Measurements from ENCODE around the gene SLC23A1.

The SLC23A1 gene

GRCh38 chr5:139394123-139394653 is 11.1 kb upstream of the SLC23A1 start:
- TF ChIP-seq CEBPB (IDR thresholded peaks at IDR 0.05) (no peak), EGR1 (IDR thresholded peaks at IDR 0.05) (no peak), RAD21 (IDR thresholded peaks at IDR 0.05; ENCODE audit: low read depth) (no peak), TCF12 (IDR thresholded peaks at IDR 0.05; ENCODE audit: low read depth) (no peak), YY1 (IDR thresholded peaks at IDR 0.05; ENCODE audit: low read depth) (no peak), TAF1 (IDR thresholded peaks at IDR 0.05; ENCODE audit: low read depth) (no peak), MAX (IDR thresholded peaks at IDR 0.05) (no peak), ZBTB7A (IDR thresholded peaks at IDR 0.05; ENCODE audit: low read depth) (no peak), EP300 (IDR thresholded peaks at IDR 0.05; ENCODE audit: borderline replicate concordance) (no peak), REST (IDR thresholded peaks at IDR 0.05; ENCODE audit: low read depth) (no peak), NFIC (IDR thresholded peaks at IDR 0.05) (no peak)

- TF ChIP-seq FOXM1 (IDR thresholded peaks at IDR 0.05; ENCODE audit: borderline replicate concordance, low read depth) (no peak), YY1 (IDR thresholded peaks at IDR 0.05; ENCODE audit: low read depth) (no peak), EGR1 (IDR thresholded peaks at IDR 0.05) (no peak), MAX (IDR thresholded peaks at IDR 0.05) (no peak), CREB1 (IDR thresholded peaks at IDR 0.05; ENCODE audit: low read depth) (no peak), NFIC (IDR thresholded peaks at IDR 0.05) (no peak), TAF1 (IDR thresholded peaks at IDR 0.05; ENCODE audit: low read depth) (no peak), REST (IDR thresholded peaks at IDR 0.05; ENCODE audit: low read depth) (no peak), TEAD4 (IDR thresholded peaks at IDR 0.05) (no peak), RAD21 (IDR thresholded peaks at IDR 0.05; ENCODE audit: low read depth) (no peak), CEBPB (IDR thresholded peaks at IDR 0.05) (no peak), EP300 (IDR thresholded peaks at IDR 0.05; ENCODE audit: borderline replicate concordance) (no peak)
These were observed 10.5 kb upstream of the SLC23A1 start for GRCh38 chr5:139393497-139394122.

GRCh38 chr5:139392678-139393496 is 9.8 kb upstream of the SLC23A1 start:
- TF ChIP-seq RAD21 (IDR thresholded peaks at IDR 0.05; ENCODE audit: low read depth) (no peak), NFIC (IDR thresholded peaks at IDR 0.05) (no peak), MAX (IDR thresholded peaks at IDR 0.05) (no peak), EP300 (IDR thresholded peaks at IDR 0.05; ENCODE audit: borderline replicate concordance) (no peak), CEBPB (IDR thresholded peaks at IDR 0.05) (no peak), YY1 (IDR thresholded peaks at IDR 0.05; ENCODE audit: low read depth) (no peak), TEAD4 (IDR thresholded peaks at IDR 0.05) (no peak), TCF12 (IDR thresholded peaks at IDR 0.05; ENCODE audit: low read depth) (no peak)

- TF ChIP-seq REST (IDR thresholded peaks at IDR 0.05; ENCODE audit: low read depth) = no peak
- no peak for TF ChIP-seq FOXM1 (IDR thresholded peaks at IDR 0.05; ENCODE audit: borderline replicate concordance, low read depth)
- TF ChIP-seq EP300 (IDR thresholded peaks at IDR 0.05; ENCODE audit: borderline replicate concordance) = no peak
- no peak for TF ChIP-seq TCF12 (IDR thresholded peaks at IDR 0.05; ENCODE audit: low read depth)
- no peak for TF ChIP-seq RAD21 (IDR thresholded peaks at IDR 0.05; ENCODE audit: low read depth)
- TF ChIP-seq ZBTB7A (IDR thresholded peaks at IDR 0.05; ENCODE audit: low read depth) = no peak
- TF ChIP-seq MAX (IDR thresholded peaks at IDR 0.05) = no peak
- TF ChIP-seq TEAD4 (IDR thresholded peaks at IDR 0.05) = no peak
- no peak for TF ChIP-seq EGR1 (IDR thresholded peaks at IDR 0.05)
- no peak for TF ChIP-seq CEBPB (IDR thresholded peaks at IDR 0.05)
- TF ChIP-seq NFIC (IDR thresholded peaks at IDR 0.05) = no peak
These were observed 9.2 kb upstream of the SLC23A1 start for GRCh38 chr5:139392324-139392677.

Data from Ishikawa (cell line).